H9 (cell line): Measurements from ENCODE around the gene PPP1R17. TPM values are rescaled to one million over a fixed set of nuclear protein-coding genes. Genes with fewer than 3 reads are reported as not detected.
A peak's percentile ranks its signal among the peaks of the same experiment; 100 is the strongest.

Experiments used
- DNase-seq: peaks from one replicate; pipeline ENCODE4 v3.0.0-alpha.2; 2017
- H2AFZ ChIP-seq: one replicate; pipeline ENCODE4 v1.6.1; 2013; ENCODE audit warnings: mild to moderate bottlenecking, low read length, control low read depth, moderate library complexity
- H2AK5ac ChIP-seq: 2 replicates; pipeline ENCODE4 v1.6.1; 2013; ENCODE audit warnings: low read length, control low read depth, mixed read lengths; ENCODE audit not compliant: insufficient read length
- H2BK120ac ChIP-seq: one replicate; pipeline ENCODE4 v1.6.1; 2013; ENCODE audit warnings: low read depth, mild to moderate bottlenecking, low read length, control low read depth, inconsistent platforms; ENCODE audit not compliant: poor library complexity, severe bottlenecking
- H2BK12ac ChIP-seq: 2 replicates; pipeline ENCODE4 v1.6.1; 2013; ENCODE audit warnings: low read length, control low read depth, mixed read lengths, low read depth; ENCODE audit not compliant: insufficient read length
- H2BK15ac ChIP-seq: 2 replicates; pipeline ENCODE4 v1.6.1; 2013; ENCODE audit warnings: low read depth, low read length, control low read depth
- H2BK20ac ChIP-seq: one replicate; pipeline ENCODE4 v1.6.1; 2013; ENCODE audit warnings: low read depth, mild to moderate bottlenecking, low read length, control low read depth, inconsistent platforms; ENCODE audit not compliant: poor library complexity, severe bottlenecking
- H2BK5ac ChIP-seq: 2 replicates; pipeline ENCODE4 v1.6.1; 2013; ENCODE audit warnings: low read length, control low read depth, mixed read lengths; ENCODE audit not compliant: insufficient read length
- H3K14ac ChIP-seq: 2 replicates; pipeline ENCODE4 v1.6.1; 2013; ENCODE audit warnings: low read length, control low read depth; ENCODE audit not compliant: insufficient read depth
- H3K18ac ChIP-seq: 2 replicates; pipeline ENCODE4 v1.6.1; 2013; ENCODE audit warnings: low read depth, mild to moderate bottlenecking, mixed read lengths, low read length, control low read depth; ENCODE audit not compliant: insufficient read length
- H3K23ac ChIP-seq: 2 replicates; pipeline ENCODE4 v1.6.1; 2013; ENCODE audit warnings: low read length, control low read depth, mixed read lengths, low read depth; ENCODE audit not compliant: insufficient read length
- H3K23me2 ChIP-seq: 2 replicates; pipeline ENCODE4 v1.6.1; 2013; ENCODE audit warnings: low read depth, mild to moderate bottlenecking, mixed read lengths, low read length, control low read depth; ENCODE audit not compliant: insufficient read length, poor library complexity, severe bottlenecking
- H3K27ac ChIP-seq: 2 replicates; pipeline ENCODE4 v1.5.1; 2013; ENCODE audit warnings: low read length, control low read depth, mixed read lengths, low read depth; ENCODE audit not compliant: insufficient read length
- H3K27me3 ChIP-seq: 2 replicates; pipeline ENCODE4 v1.6.1; 2013; ENCODE audit warnings: low read length, control low read depth, inconsistent platforms; ENCODE audit not compliant: insufficient read depth
- H3K4ac ChIP-seq: 2 replicates; pipeline ENCODE4 v1.6.1; 2013; ENCODE audit warnings: low read depth, mild to moderate bottlenecking, control low read depth, inconsistent platforms, low read length, moderate library complexity
- H3K4me1 ChIP-seq: 2 replicates; pipeline ENCODE4 v1.6.1; 2013; ENCODE audit warnings: low read length, control low read depth, inconsistent platforms; ENCODE audit not compliant: insufficient read depth
- H3K4me2 ChIP-seq: 2 replicates; pipeline ENCODE4 v1.6.1; 2013; ENCODE audit warnings: low read length, control low read depth, mixed read lengths; ENCODE audit not compliant: insufficient read length, insufficient read depth
- H3K56ac ChIP-seq: 2 replicates; pipeline ENCODE4 v1.6.1; 2013; ENCODE audit warnings: low read depth, mild to moderate bottlenecking, mixed read lengths, low read length, control low read depth; ENCODE audit not compliant: insufficient read length
- H3K79me1 ChIP-seq: 2 replicates; pipeline ENCODE4 v1.6.1; 2013; ENCODE audit warnings: low read depth, mild to moderate bottlenecking, moderate library complexity, low read length, control low read depth, inconsistent platforms; ENCODE audit not compliant: insufficient read depth, poor library complexity, severe bottlenecking
- H3K79me2 ChIP-seq: 2 replicates; pipeline ENCODE4 v1.6.1; 2013; ENCODE audit warnings: low read length, control low read depth, inconsistent platforms; ENCODE audit not compliant: insufficient read depth
- H3K9ac ChIP-seq: 2 replicates; pipeline ENCODE4 v1.6.1; 2013; ENCODE audit warnings: low read length, control low read depth, mixed read lengths; ENCODE audit not compliant: insufficient read length; ENCODE audit errors: extremely low read depth
- H3K9me3 ChIP-seq: one replicate; pipeline ENCODE4 v1.6.1; 2013; ENCODE audit warnings: low read depth, low read length, inconsistent platforms; ENCODE audit not compliant: control insufficient read depth
- H3T11ph ChIP-seq: one replicate; pipeline ENCODE4 v1.6.1; 2013; ENCODE audit warnings: mild to moderate bottlenecking, low read length, control low read depth, inconsistent platforms
- H4K20me1 ChIP-seq: one replicate; pipeline ENCODE4 v1.6.1; 2013; ENCODE audit not compliant: control insufficient read depth, insufficient read length, insufficient read depth
- H4K5ac ChIP-seq: 2 replicates; pipeline ENCODE4 v1.6.1; 2013; ENCODE audit warnings: low read depth, mild to moderate bottlenecking, mixed read lengths, low read length, control low read depth; ENCODE audit not compliant: insufficient read length
- H4K8ac ChIP-seq: replicated peaks from 2 replicates; pipeline ENCODE4 v1.6.1; 2013; ENCODE audit warnings: low read length, control low read depth, mixed read lengths, low read depth; ENCODE audit not compliant: insufficient read length
- H4K91ac ChIP-seq: 2 replicates; pipeline ENCODE4 v1.6.1; 2013; ENCODE audit warnings: low read depth, mild to moderate bottlenecking, moderate library complexity, mixed read lengths, low read length, control low read depth; ENCODE audit not compliant: insufficient read length
- H3K27ac Mint-ChIP-seq, 3 experiments: 2 replicates in 2 of 3; 3 replicates in 1 of 3; pipeline ENCODE4 v1.8.0; 2020 to 2021; ENCODE audit warnings: mixed read lengths in 3 of 3, mild to moderate bottlenecking in 1 of 3, moderate library complexity in 1 of 3
- H3K27me3 Mint-ChIP-seq: 2 replicates; pipeline ENCODE4 v1.8.0; 2021; ENCODE audit warnings: low read depth, mild to moderate bottlenecking, moderate library complexity, mixed read lengths
- H3K36me3 Mint-ChIP-seq, 3 experiments: 2 replicates in 2 of 3; 3 replicates in 1 of 3; pipeline ENCODE4 v1.8.0; 2020 to 2021; ENCODE audit warnings: low read depth in 3 of 3, mixed read lengths in 3 of 3; ENCODE audit not compliant: insufficient read depth in 1 of 3
- H3K4me1 Mint-ChIP-seq, 2 experiments: 2 replicates each; pipeline ENCODE4 v1.8.0; 2020; ENCODE audit warnings: mixed read lengths in 2 of 2
- H3K4me3 Mint-ChIP-seq, 2 experiments: 2 replicates in 1 of 2; 3 replicates in 1 of 2; pipeline ENCODE4 v1.8.0; 2020 to 2021; ENCODE audit warnings: mild to moderate bottlenecking in 2 of 2, mixed read lengths in 2 of 2, moderate library complexity in 1 of 2
- H3K9me3 Mint-ChIP-seq, 2 experiments: 2 replicates in 1 of 2; 3 replicates in 1 of 2; pipeline ENCODE4 v1.8.0; 2020; ENCODE audit warnings: mild to moderate bottlenecking in 2 of 2, mixed read lengths in 2 of 2, moderate library complexity in 1 of 2
- CTCF ChIP-seq: fragments of 200-600 bp; sonication (generic); conservative IDR thresholded peaks from 3 replicates; pipeline ENCODE4 v1.8.0; 2021; ENCODE audit warnings: antibody characterized with exemption, mild to moderate bottlenecking
- WGBS: extraction: QIAGEN DNeasy Blood & Tissue Kit; methylation state at CpG from one replicate; pipeline ENCODE4 v1.1.7; 2013; ENCODE audit warnings: missing lambda C conversion rate, low lambda C conversion rate, mixed read lengths; ENCODE audit not compliant: insufficient read length; ENCODE audit errors: extremely low coverage; 5-methylcytosine and 5-hydroxymethylcytosine counted together
- total RNA-seq: library from RNA; stranded (reverse); gene quantifications from 2 replicates; pipeline ENCODE4 v1.2.1, GENCODE V29; 2021

The PPP1R17 gene
- total RNA-seq, 1 experiment from 2014 or later: 1.2 TPM

- Mint-ChIP-seq H3K4me3 (no peak overlapping the region), H3K4me1 (peaks cover 0 to 4% of the 10 kb centered on the region in 2 experiments; a peak in 2 of 4 replicates), H3K9me3 (no peaks in the 10 kb centered on the region), H3K27ac (peak overlapping the region in 2 of 3 experiments; percentile 23 to 32; a peak in 2 of 7 replicates), H3K27me3 (peaks cover 17% of the 10 kb centered on the region), H3K36me3 (no peaks in the 10 kb centered on the region)
- H3K27me3 ChIP-seq: no peaks in the 10 kb centered on the region; the same call in 1 of the 2 replicates
- no peak overlapping the region for H3K23ac ChIP-seq
- no peaks in the 10 kb centered on the region for H3K23me2 ChIP-seq
- no peaks in the 10 kb centered on the region for H3K79me1 ChIP-seq
- H3K4me1 ChIP-seq: no peaks in the 10 kb centered on the region
- no peak overlapping the region for H3T11ph ChIP-seq
- peak; percentile 95 for TF ChIP-seq CTCF
- no peaks in the 10 kb centered on the region for H3K9me3 ChIP-seq
- H4K91ac ChIP-seq: no peak overlapping the region
- no peak overlapping the region for H4K5ac ChIP-seq
- no CpG with 5 or more reads among the region's 11 CpGs for WGBS
- no peak overlapping the region for H2BK5ac ChIP-seq
- H3K9ac ChIP-seq: no peak overlapping the region
- no peaks in the 10 kb centered on the region for H4K20me1 ChIP-seq
- H2BK15ac ChIP-seq: no peak overlapping the region
- DNase-seq: peak; percentile 74
- H3K79me2 ChIP-seq: no peaks in the 10 kb centered on the region
- no peak overlapping the region for H2AK5ac ChIP-seq
- no peak overlapping the region for H2AFZ ChIP-seq
- no peak overlapping the region for H3K18ac ChIP-seq
- no peak overlapping the region for H3K27ac ChIP-seq
- no peak overlapping the region for H2BK120ac ChIP-seq
- no peak overlapping the region for H2BK20ac ChIP-seq
- H4K8ac ChIP-seq: no peak overlapping the region
- no peak overlapping the region for H3K14ac ChIP-seq
- H3K56ac ChIP-seq: no peak overlapping the region
- no peak overlapping the region for H3K4me2 ChIP-seq
- H3K4ac ChIP-seq: no peak overlapping the region
- H2BK12ac ChIP-seq: no peak overlapping the region
These were observed 49.3 kb downstream of the PPP1R17 start for GRCh38 chr7:31735991-31736982.
